ENCODE measurements around the gene SATB2.

DNA sequence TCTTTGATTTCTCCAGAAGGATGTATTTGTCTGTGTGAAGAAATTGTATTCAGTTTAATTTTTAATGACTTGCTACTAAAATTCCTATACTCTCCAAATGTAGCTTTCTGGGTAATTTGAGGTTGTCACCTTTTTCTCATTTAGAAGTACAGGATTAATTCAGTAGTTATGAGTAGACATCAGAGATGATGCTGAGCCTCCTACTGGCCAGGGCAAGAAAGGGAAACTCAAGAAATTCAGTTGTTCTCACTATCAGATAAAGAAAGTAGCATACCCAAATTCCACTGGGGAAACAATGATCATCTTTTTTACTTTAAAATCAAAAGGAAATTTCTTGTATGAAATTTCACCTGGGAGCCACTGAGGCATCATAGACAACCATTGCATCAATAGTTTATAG is 199.4 kb downstream of the SATB2 start:
- TF ChIP-seq, protein P1, sequence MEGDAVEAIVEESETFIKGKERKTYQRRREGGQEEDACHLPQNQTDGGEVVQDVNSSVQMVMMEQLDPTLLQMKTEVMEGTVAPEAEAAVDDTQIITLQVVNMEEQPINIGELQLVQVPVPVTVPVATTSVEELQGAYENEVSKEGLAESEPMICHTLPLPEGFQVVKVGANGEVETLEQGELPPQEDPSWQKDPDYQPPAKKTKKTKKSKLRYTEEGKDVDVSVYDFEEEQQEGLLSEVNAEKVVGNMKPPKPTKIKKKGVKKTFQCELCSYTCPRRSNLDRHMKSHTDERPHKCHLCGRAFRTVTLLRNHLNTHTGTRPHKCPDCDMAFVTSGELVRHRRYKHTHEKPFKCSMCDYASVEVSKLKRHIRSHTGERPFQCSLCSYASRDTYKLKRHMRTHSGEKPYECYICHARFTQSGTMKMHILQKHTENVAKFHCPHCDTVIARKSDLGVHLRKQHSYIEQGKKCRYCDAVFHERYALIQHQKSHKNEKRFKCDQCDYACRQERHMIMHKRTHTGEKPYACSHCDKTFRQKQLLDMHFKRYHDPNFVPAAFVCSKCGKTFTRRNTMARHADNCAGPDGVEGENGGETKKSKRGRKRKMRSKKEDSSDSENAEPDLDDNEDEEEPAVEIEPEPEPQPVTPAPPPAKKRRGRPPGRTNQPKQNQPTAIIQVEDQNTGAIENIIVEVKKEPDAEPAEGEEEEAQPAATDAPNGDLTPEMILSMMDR (IDR thresholded peaks at IDR 0.05): no peak
- no peak for TF ChIP-seq POLR2A (IDR thresholded peaks at IDR 0.05)

Data from right lobe of liver (tissue), 4 donors.